Body of pancreas (tissue), 4 donors: Measurements from ENCODE around the gene MAML2.

Source experiments
- CTCF ChIP-seq, 7 experiments: fragments of 450-650 bp in 4 of 7; fragments of 200-600 bp in 3 of 7; sonication (generic) in 3 of 7; IDR thresholded peaks; one replicate each; pipeline ENCODE4 v1.5.1; 2016 to 2019; ENCODE audit warnings: antibody characterized with exemption in 7 of 7
- POLR2A ChIP-seq, 3 donors: fragments of 450-650 bp; IDR thresholded peaks; one replicate each; pipeline ENCODE4 v1.6.1; 2016; ENCODE audit warnings: antibody characterized with exemption in 3 of 3, mild to moderate bottlenecking in 2 of 3

- TF ChIP-seq POLR2A (IDR thresholded peaks at IDR 0.05) (no peak), CTCF (IDR thresholded peaks at IDR 0.05) (no peak)
These were observed 217.6 kb downstream of the MAML2 start for GRCh38 chr11:96125400-96125799.
